K562 (cell line): ENCODE results near the gene PLEKHM3. TPM values are rescaled to one million over a fixed set of nuclear protein-coding genes. Genes with fewer than 3 reads are reported as not detected.
A peak's percentile ranks its signal among the peaks of the same experiment; 100 is the strongest.

ENCODE experiments used
- ATAC-seq: fragments of 200-7000 bp; cut with Tn5 transposase; 3 replicates; pipeline ENCODE4 v1.9.1; 2020; ENCODE audit warnings: moderate library complexity
- BruUV-seq: library from RNA; stranded (reverse); fragments of 400-500 nt; replicated peaks from 2 replicates; lab custom pipeline; 2021; lab: Mats Ljungman, UMichigan
- CTCF ChIA-PET: fragments of 300-600 bp; formaldehyde crosslinking; extraction: SDS; loops from one replicate; lab custom pipeline; 2021; ENCODE audit warnings: low intra/inter-chr PET ratio; lab: Yijun Ruan, JAX
- POLR2A ChIA-PET: fragments of 300-600, 350-650 bp; sonication (Branson Sonifier 250); formaldehyde crosslinking; extraction: SDS; loops from one replicate; lab custom pipeline; 2021; ENCODE audit warnings: antibody characterized with exemption, inconsistent platforms; lab: Yijun Ruan, JAX
- DNase-seq, 4 experiments: peaks; one replicate each; pipeline versions ENCODE4 v3.0.0 to v3.0.0-alpha.2; 2011 to 2018; ENCODE audit warnings: low spot score in 3 of 4, mixed read lengths in 3 of 4; ENCODE audit errors: extremely low read depth in 1 of 4
- FAIRE-seq: peaks from 2 replicates; lab custom pipeline; 2011; peaks lifted over from hg19 to GRCh38; lab: Jason Lieb, UNC
- H2AFZ ChIP-seq: 2 replicates; pipeline ENCODE4 v1.6.0; 2011; ENCODE audit warnings: low read depth, low read length, control low read depth, inconsistent platforms
- H3K27ac ChIP-seq: fragments of 200-600 bp; 3 replicates; pipeline ENCODE4 v1.8.0; 2011; ENCODE audit warnings: low read depth, mild to moderate bottlenecking, control low read depth, inconsistent platforms, low read length, moderate library complexity, mixed read lengths; ENCODE audit errors: extremely low read depth
- H3K27me3 ChIP-seq, 2 experiments: fragments of 300-600 bp in 1 of 2; 2 replicates in 1 of 2; 3 replicates in 1 of 2; pipeline versions ENCODE4 v1.6.0 to v1.8.0; 2011; ENCODE audit warnings: inconsistent platforms in 2 of 2, low read length in 2 of 2, mild to moderate bottlenecking in 1 of 2, mixed read lengths in 1 of 2, moderate library complexity in 1 of 2; ENCODE audit not compliant: control insufficient read depth in 2 of 2, insufficient read depth in 2 of 2
- H3K36me3 ChIP-seq: fragments of 300-600 bp; 3 replicates; pipeline ENCODE4 v1.8.0; 2011; ENCODE audit warnings: mild to moderate bottlenecking, low read length, inconsistent platforms; ENCODE audit not compliant: control insufficient read depth, insufficient read depth
- H3K4me1 ChIP-seq, 2 experiments: fragments of 200-600 bp in 1 of 2; replicated peaks in 1 of 2; 2 replicates in 1 of 2; 3 replicates in 1 of 2; pipeline versions ENCODE4 v1.5.1 to v1.8.0; 2011; ENCODE audit warnings: inconsistent platforms in 2 of 2, low read length in 2 of 2, mild to moderate bottlenecking in 1 of 2, mixed read lengths in 1 of 2, moderate library complexity in 1 of 2; ENCODE audit not compliant: control insufficient read depth in 2 of 2, insufficient read depth in 2 of 2
- H3K4me2 ChIP-seq: 2 replicates; pipeline ENCODE4 v1.6.1; 2011; ENCODE audit warnings: low read length, control low read depth, inconsistent platforms, mixed read lengths; ENCODE audit not compliant: insufficient read depth
- H3K4me3 ChIP-seq: fragments of 200-600 bp; sonication (generic), shearing (Covaris generic); 2 replicates; pipeline ENCODE4 v1.5.1; 2016; ENCODE audit warnings: control low read depth, inconsistent platforms
- H3K79me2 ChIP-seq: fragments of 200-600 bp; 3 replicates; pipeline ENCODE4 v1.8.0; 2011; ENCODE audit warnings: low read length, inconsistent platforms; ENCODE audit not compliant: control insufficient read depth, insufficient read depth
- H3K9ac ChIP-seq, 2 experiments: 2 replicates each; pipeline versions ENCODE4 v1.6.0 to v1.6.1; 2011; ENCODE audit warnings: low read depth in 2 of 2, low read length in 2 of 2, control low read depth in 1 of 2, inconsistent platforms in 1 of 2, mild to moderate bottlenecking in 1 of 2, mixed read lengths in 1 of 2; ENCODE audit not compliant: insufficient read depth in 1 of 2
- H3K9me1 ChIP-seq: one replicate; pipeline ENCODE4 v1.6.0; 2011; ENCODE audit warnings: inconsistent platforms, mild to moderate bottlenecking, low read length, moderate library complexity; ENCODE audit not compliant: control insufficient read depth, insufficient read depth
- H3K9me3 ChIP-seq: replicated peaks from 2 replicates; pipeline ENCODE4 v1.5.1; 2011; ENCODE audit warnings: low read depth, low read length, inconsistent platforms; ENCODE audit not compliant: control insufficient read depth, insufficient read depth
- H4K20me1 ChIP-seq: replicated peaks from 2 replicates; pipeline ENCODE4 v1.6.1; 2011; ENCODE audit warnings: low read length, inconsistent platforms, mixed read lengths; ENCODE audit not compliant: control insufficient read depth, insufficient read depth
- BCL6 ChIP-seq: fragments of 250-450 bp; sonication (Bioruptor Pico); IDR thresholded peaks from 2 replicates; pipeline ENCODE4 v1.4.0; 2020
- BCOR ChIP-seq: fragments of 450-650 bp; IDR thresholded peaks from 2 replicates; pipeline ENCODE4 v1.6.1; 2016
- CC2D1A ChIP-seq: fragments of 450-650 bp; IDR thresholded peaks from 2 replicates; pipeline ENCODE4 v1.6.1; 2017; ENCODE audit warnings: mild to moderate bottlenecking
- FOXJ3 ChIP-seq: sonication (generic); formaldehyde crosslinking; IDR thresholded peaks from 2 replicates; pipeline ENCODE4 v1.4.0; 2020; ENCODE audit warnings: mild to moderate bottlenecking, missing genetic modification reagents
- MYNN ChIP-seq, 2 experiments: sonication (generic); formaldehyde crosslinking in 1 of 2; IDR thresholded peaks; 2 replicates each; pipeline versions ENCODE4 v1.5.0 to v1.6.1; 2016 to 2020; ENCODE audit warnings: antibody characterized with exemption in 1 of 2, missing genetic modification reagents in 1 of 2
- RAD21 ChIP-seq, 2 experiments: fragments of 250-450 bp in 1 of 2; fragments of 450-650 bp in 1 of 2; sonication (Bioruptor Pico) in 1 of 2; formaldehyde crosslinking in 1 of 2; IDR thresholded peaks in 1 of 2; conservative IDR thresholded peaks in 1 of 2; 2 replicates each; pipeline versions ENCODE4 v1.4.0 to v1.8.0; 2020 to 2022; ENCODE audit warnings: mild to moderate bottlenecking in 2 of 2, moderate library complexity in 1 of 2
- RBBP5 ChIP-seq: fragments of 200-600 bp; sonication (generic); IDR thresholded peaks from 2 replicates; pipeline ENCODE4 v1.6.1; 2012; ENCODE audit warnings: borderline replicate concordance, mild to moderate bottlenecking, low read length, control low read depth, inconsistent platforms; ENCODE audit not compliant: insufficient read depth, poor library complexity, severe bottlenecking
- RBM25 ChIP-seq: fragments of 200-400 bp; formaldehyde crosslinking; IDR thresholded peaks from 2 replicates; pipeline ENCODE4 v1.6.1; 2018; ENCODE audit warnings: low read length, low read depth, moderate library complexity; ENCODE audit not compliant: severe bottlenecking
- RFX1 ChIP-seq: fragments of 450-650 bp; IDR thresholded peaks from 2 replicates; pipeline ENCODE4 v1.6.1; 2016; ENCODE audit warnings: mild to moderate bottlenecking, moderate library complexity
- SETDB1 ChIP-seq: IDR thresholded peaks from one replicate; pipeline ENCODE4 v1.6.1; 2012; ENCODE audit warnings: low read length, control low read depth, inconsistent platforms
- SMAD4 ChIP-seq: fragments of 250-450 bp; sonication (Bioruptor Pico); conservative IDR thresholded peaks from 2 replicates; pipeline ENCODE4 v1.8.0; 2021; ENCODE audit warnings: inconsistent platforms, mild to moderate bottlenecking, moderate library complexity
- ZNF175 ChIP-seq: fragments of 200-800 bp; sonication (Bioruptor generic); IDR thresholded peaks from 2 replicates; pipeline ENCODE4 v1.6.1; 2016; ENCODE audit warnings: low read depth, mild to moderate bottlenecking, missing genetic modification characterization, missing compliant biosample characterization
- ZNF695 ChIP-seq: fragments of 450-650 bp; formaldehyde crosslinking; IDR thresholded peaks from 2 replicates; pipeline ENCODE4 v1.4.0; 2020; ENCODE audit warnings: mild to moderate bottlenecking, moderate library complexity
- WGBS: fragments of 100-300 bp; shearing (Covaris generic); methylation state at CpG from one replicate; pipeline ENCODE4 v1.1.6; 2016; ENCODE audit warnings: low coverage, mixed read lengths; ENCODE audit not compliant: insufficient coverage; ENCODE audit errors: missing lambda C conversion rate; 5-methylcytosine and 5-hydroxymethylcytosine counted together
- in situ Hi-C: fragments of 300-500 bp; cut with MboI; formaldehyde crosslinking; loops from 4 replicates; pipeline ENCODE4 v1.15.0; 2018; ENCODE audit warnings: inconsistent platforms, mixed read lengths
- intact Hi-C: fragments of 100-400 bp; cut with micrococcal nuclease; formaldehyde crosslinking; loops from 2 replicates; pipeline ENCODE4 v1.14.2; 2022
- polyA plus RNA-seq, 8 experiments: library from polyadenylated mRNA; depleted of rRNA in 4 of 8; stranded (reverse) in 5 of 8; unstranded in 3 of 8; fragments of >200 nt; fragmentation: Nextera tagmentation in 2 of 8; fragmentation: Illumina TruSeq in 1 of 8; extraction: Ambion mirVana in 2 of 8; extraction: Trizol in 1 of 8; gene quantifications; 2 replicates each; pipeline versions ENCODE4 v1.2.1 to v1.2.3, GENCODE V29; 2011 to 2014; ENCODE audit warnings: inconsistent platforms in 1 of 8, missing spikeins in 1 of 8
- total RNA-seq, 7 experiments: library from RNA; depleted of rRNA in 6 of 7; stranded (reverse); fragments of >200 nt in 6 of 7; fragmentation: Illumina TruSeq in 2 of 7; extraction: Trizol in 2 of 7; gene quantifications; 2 replicates each; pipeline versions ENCODE4 v1.2.1 to v1.2.3, GENCODE V29; 2011 to 2021; ENCODE audit warnings: low replicate concordance in 1 of 7
- TF ChIP-seq, protein P1 (sequence below): fragments of 250-450 bp; sonication (Bioruptor Pico); IDR thresholded peaks from 2 replicates; pipeline ENCODE4 v1.8.0; 2022; ENCODE audit warnings: inconsistent platforms
- TF ChIP-seq, protein P2 (sequence below), 2 experiments: IDR thresholded peaks; 2 replicates each; pipeline ENCODE4 v1.6.1; 2012; ENCODE audit warnings: improper control_type of control experiment in 2 of 2, low read depth in 2 of 2, low read length in 2 of 2, borderline replicate concordance in 1 of 2

The PLEKHM3 gene
- total and polyA plus RNA-seq, 9 of the 15 experiments (the other 6 are each of a cell fraction or from before 2014, with no cell fraction given), result 0.24 to 1.6 (median 1.0) TPM

DNA sequence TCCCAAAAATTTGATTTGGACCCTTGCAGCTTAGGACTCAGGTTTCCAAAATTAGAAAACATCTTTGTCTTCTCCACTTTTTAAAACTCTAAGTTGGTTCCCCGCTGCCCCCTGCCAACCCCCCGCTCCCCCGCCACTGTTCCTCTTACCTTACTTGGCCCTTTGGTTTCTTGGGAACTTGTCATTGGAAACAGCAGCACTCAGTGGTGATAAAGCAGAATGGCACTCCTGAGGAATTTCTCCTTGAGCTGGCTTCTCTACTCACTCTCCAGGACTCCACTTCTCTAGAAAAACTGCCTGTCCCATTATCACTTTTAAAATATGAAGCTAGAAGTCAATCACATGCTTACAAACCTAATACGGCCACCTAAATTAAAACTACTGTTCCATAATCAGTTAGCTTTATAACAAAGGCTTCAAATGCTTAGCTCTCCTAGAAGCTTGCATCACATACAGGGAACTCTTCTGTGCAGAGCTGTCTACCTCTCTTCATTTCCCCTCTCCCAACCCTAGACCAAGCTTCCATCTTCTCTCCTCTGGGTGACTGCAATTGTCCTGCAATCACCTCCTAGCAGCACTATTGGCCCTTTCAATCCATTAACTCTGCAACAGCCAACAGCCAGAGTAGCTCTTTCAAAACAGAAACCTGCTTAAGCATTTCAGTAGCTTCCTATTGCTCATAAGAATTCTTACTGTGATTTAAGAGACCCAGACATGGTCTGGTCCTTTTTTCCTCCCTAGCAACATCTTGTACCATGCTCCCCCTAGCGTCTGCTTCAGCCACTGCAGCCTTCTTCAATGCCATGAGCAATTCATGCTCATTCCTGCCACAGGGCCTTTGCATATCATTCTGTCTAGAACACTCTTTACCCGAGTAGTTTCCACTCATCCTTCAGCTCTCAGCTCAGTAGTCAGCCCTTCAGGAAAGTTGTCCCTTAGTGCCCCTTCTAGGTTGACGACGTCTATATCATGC is 15.2 kb upstream of the PLEKHM3 start:
- in situ Hi-C loops, result no loop called here
- POLR2A ChIA-PET, result interaction anchor here (0.6 to 1.7 kb wide), 5 partner anchors 14 to 295 kb away, joined by 3 to 6 read pairs (median 4); no protein-coding TSS in a partner anchor
- WGBS, result 9% methylated on average over 5 of the region's 8 CpGs
- Histone ChIP-seq H3K9ac (no peak overlapping the region), H2AFZ (no peak overlapping the region), H3K9me1 (no peaks in the 10 kb centered on the region), H3K27me3 (no peaks in the 10 kb centered on the region), H3K4me2 (no peak overlapping the region), H4K20me1 (no peaks in the 10 kb centered on the region), H3K79me2 (no peaks in the 10 kb centered on the region), H3K4me3 (no peak overlapping the region), H3K4me1 (no peaks in the 10 kb centered on the region), H3K27ac (no peak overlapping the region), H3K36me3 (no peaks in the 10 kb centered on the region), H3K9me3 (no peaks in the 10 kb centered on the region)
- DNase-seq (peak; percentile 41 to 72 (median 54)), FAIRE-seq (peak; percentile 73), ATAC-seq (peak; percentile 86)
- intact Hi-C loops, result loop anchor here (2.0 to 5.0 kb wide), 2 partner anchors 32 to 413 kb away; partner anchors contain the start of gene METTL21A
- CTCF ChIA-PET, result interaction anchor here (0.9 to 1.3 kb wide), 2 partner anchors 292 to 294 kb away, joined by 3 to 7 read pairs; no protein-coding TSS in a partner anchor
- no TSS peak for BruUV-seq
- no peak for TF ChIP-seq MYNN (IDR thresholded peaks at IDR 0.05)
- no peak for TF ChIP-seq MYNN (CRISPR knock-in tag; IDR thresholded peaks at IDR 0.05)
- no peak for TF ChIP-seq BCL6 (CRISPR knock-in tag)
- TF ChIP-seq RAD21 (CRISPR knock-in tag; conservative IDR thresholded peaks at IDR 0.05 in 1 of 2, IDR thresholded peaks at IDR 0.05 in 1 of 2), result peak; percentile 11 to 55; a peak in 2 of 4 replicates
- TF ChIP-seq, protein P1, sequence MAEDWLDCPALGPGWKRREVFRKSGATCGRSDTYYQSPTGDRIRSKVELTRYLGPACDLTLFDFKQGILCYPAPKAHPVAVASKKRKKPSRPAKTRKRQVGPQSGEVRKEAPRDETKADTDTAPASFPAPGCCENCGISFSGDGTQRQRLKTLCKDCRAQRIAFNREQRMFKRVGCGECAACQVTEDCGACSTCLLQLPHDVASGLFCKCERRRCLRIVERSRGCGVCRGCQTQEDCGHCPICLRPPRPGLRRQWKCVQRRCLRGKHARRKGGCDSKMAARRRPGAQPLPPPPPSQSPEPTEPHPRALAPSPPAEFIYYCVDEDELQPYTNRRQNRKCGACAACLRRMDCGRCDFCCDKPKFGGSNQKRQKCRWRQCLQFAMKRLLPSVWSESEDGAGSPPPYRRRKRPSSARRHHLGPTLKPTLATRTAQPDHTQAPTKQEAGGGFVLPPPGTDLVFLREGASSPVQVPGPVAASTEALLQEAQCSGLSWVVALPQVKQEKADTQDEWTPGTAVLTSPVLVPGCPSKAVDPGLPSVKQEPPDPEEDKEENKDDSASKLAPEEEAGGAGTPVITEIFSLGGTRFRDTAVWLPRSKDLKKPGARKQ (CRISPR knock-in tag), result no peak
- 0 out of 2 replicates have a peak, but pooled peaks have one; percentile 19 for TF ChIP-seq CC2D1A
- TF ChIP-seq RBM25, result peak; percentile 80
- no peak for TF ChIP-seq RBBP5
- no peak for TF ChIP-seq SETDB1
- no peak for TF ChIP-seq SMAD4
- 0 out of 2 replicates have a peak, but pooled peaks have one; percentile 10 for TF ChIP-seq RFX1
- peak; percentile 89 for TF ChIP-seq BCOR
- TF ChIP-seq, protein P2, sequence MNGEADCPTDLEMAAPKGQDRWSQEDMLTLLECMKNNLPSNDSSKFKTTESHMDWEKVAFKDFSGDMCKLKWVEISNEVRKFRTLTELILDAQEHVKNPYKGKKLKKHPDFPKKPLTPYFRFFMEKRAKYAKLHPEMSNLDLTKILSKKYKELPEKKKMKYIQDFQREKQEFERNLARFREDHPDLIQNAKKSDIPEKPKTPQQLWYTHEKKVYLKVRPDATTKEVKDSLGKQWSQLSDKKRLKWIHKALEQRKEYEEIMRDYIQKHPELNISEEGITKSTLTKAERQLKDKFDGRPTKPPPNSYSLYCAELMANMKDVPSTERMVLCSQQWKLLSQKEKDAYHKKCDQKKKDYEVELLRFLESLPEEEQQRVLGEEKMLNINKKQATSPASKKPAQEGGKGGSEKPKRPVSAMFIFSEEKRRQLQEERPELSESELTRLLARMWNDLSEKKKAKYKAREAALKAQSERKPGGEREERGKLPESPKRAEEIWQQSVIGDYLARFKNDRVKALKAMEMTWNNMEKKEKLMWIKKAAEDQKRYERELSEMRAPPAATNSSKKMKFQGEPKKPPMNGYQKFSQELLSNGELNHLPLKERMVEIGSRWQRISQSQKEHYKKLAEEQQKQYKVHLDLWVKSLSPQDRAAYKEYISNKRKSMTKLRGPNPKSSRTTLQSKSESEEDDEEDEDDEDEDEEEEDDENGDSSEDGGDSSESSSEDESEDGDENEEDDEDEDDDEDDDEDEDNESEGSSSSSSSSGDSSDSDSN (IDR thresholded peaks at IDR 0.05; ENCODE audit: borderline replicate concordance in 1 of 2, low read depth in 2 of 2, low read length in 2 of 2), result no peak
- TF ChIP-seq ZNF695 (CRISPR knock-in tag), result no peak
- TF ChIP-seq FOXJ3, result no peak
- TF ChIP-seq ZNF175 (CRISPR knock-in tag), result no peak
